Astrocyte of the cerebellum (primary cell): ENCODE measurements around the gene DFFA.

Experiments
- DNase-seq: peaks from one replicate; pipeline ENCODE4 v3.0.0-alpha.2; 2011; ENCODE audit warnings: low read depth
- H3K4me3 ChIP-seq: 2 replicates; pipeline ENCODE4 v1.5.1; 2011; ENCODE audit warnings: mild to moderate bottlenecking, low read depth, low read length, moderate library complexity
- in situ Hi-C: cut with HindIII; loops from 2 replicates; pipeline ENCODE4 v1.10.0; 2017; ENCODE audit warnings: low sequenced_read_pairs
- TF ChIP-seq, protein P1 (sequence below): IDR thresholded peaks from 2 replicates; pipeline ENCODE4 v1.5.1; 2012; ENCODE audit warnings: low read length, low read depth, moderate library complexity, mild to moderate bottlenecking; ENCODE audit errors: missing control alignments

Gene DFFA, protein sequence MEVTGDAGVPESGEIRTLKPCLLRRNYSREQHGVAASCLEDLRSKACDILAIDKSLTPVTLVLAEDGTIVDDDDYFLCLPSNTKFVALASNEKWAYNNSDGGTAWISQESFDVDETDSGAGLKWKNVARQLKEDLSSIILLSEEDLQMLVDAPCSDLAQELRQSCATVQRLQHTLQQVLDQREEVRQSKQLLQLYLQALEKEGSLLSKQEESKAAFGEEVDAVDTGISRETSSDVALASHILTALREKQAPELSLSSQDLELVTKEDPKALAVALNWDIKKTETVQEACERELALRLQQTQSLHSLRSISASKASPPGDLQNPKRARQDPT

DNA sequence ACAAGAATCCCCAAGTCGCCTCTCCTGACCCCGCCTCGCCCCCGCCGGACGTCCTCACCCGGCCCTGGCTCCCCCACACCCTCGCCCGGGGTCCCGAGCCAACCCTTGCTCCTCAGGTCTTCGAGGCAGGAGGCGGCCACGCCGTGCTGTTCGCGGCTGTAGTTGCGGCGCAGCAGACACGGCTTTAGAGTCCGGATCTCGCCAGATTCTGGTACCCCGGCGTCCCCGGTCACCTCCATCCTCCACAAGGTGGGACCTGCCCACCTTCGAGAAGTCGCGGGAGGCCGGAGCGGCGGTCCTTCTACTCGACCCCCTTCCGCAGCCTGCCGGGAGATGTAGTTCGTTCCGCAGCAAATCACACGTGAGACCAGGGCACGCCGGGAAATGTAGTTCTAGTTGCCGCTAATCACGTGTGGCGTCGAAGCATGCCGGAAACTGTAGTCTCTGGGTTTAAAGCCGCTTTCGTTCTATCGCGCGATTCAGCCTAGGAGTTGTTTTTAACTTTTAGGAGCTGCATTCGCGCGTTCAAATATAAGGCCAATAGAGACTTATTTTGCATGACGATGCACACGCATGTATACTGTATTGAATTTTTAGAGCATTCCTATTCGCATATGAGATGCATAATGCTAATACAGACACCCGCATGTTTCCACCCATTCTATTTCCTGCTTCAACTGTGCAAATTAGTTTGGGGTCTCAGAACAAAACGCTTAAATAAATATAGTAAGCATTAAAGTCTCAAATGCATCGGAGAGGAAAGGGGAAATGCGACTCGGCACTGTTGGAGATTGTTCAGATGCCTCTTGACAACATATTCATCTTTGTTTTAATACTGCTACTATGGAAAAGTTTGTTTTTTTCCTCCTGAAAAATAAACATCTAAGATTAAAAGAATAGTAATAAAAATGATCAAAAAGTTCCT lies at the start of gene DFFA:
DFFA (minus strand) TSS at position 310 of the 925 bp plus-strand sequence; CDS start at position 239, 71 bp downstream.
- peak within 1 kb of the TSS; percentile 79 for H3K4me3 ChIP-seq
- TF ChIP-seq, protein P1, sequence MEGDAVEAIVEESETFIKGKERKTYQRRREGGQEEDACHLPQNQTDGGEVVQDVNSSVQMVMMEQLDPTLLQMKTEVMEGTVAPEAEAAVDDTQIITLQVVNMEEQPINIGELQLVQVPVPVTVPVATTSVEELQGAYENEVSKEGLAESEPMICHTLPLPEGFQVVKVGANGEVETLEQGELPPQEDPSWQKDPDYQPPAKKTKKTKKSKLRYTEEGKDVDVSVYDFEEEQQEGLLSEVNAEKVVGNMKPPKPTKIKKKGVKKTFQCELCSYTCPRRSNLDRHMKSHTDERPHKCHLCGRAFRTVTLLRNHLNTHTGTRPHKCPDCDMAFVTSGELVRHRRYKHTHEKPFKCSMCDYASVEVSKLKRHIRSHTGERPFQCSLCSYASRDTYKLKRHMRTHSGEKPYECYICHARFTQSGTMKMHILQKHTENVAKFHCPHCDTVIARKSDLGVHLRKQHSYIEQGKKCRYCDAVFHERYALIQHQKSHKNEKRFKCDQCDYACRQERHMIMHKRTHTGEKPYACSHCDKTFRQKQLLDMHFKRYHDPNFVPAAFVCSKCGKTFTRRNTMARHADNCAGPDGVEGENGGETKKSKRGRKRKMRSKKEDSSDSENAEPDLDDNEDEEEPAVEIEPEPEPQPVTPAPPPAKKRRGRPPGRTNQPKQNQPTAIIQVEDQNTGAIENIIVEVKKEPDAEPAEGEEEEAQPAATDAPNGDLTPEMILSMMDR, result no peak
- DNase-seq, result peak; percentile 94
- in situ Hi-C loops, result no loop called here

DNA sequence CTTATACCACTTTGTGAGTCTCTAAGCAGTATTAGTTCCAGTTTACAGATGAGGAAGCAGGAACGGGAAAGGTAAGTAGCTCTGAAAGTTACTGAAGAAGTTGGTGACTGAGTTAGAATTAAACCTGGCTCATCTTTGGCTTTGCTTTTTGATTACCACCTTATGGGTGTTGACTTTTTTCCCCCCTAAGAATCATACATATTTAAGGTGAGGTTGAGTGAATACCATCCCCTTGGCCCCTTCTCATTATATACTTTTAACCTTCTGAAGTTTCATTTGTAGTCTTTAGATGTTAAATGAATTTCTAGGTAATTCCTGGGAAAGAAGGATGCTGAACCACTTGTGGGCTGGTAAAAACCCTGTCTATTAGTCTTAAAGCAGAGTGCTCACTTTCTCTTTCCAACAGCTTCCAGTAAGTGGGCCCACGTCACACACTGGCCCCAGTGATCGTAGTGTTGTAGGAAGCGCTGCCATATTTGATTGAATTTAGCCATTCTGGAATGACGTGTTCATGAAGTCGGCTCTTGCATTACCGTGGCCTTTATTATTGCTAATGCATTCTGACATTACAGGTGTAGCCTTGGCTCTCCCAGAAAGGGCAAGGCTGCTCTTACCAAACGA lies 49.3 kb upstream of the DFFA start:
- TF ChIP-seq, protein P1, result no peak
- in situ Hi-C loops, result loop anchor here (10.0 kb wide), 1 partner anchor 423 kb away; no protein-coding TSS in a partner anchor
- no peak for DNase-seq
- H3K4me3 ChIP-seq, result no peak overlapping the region

DNA sequence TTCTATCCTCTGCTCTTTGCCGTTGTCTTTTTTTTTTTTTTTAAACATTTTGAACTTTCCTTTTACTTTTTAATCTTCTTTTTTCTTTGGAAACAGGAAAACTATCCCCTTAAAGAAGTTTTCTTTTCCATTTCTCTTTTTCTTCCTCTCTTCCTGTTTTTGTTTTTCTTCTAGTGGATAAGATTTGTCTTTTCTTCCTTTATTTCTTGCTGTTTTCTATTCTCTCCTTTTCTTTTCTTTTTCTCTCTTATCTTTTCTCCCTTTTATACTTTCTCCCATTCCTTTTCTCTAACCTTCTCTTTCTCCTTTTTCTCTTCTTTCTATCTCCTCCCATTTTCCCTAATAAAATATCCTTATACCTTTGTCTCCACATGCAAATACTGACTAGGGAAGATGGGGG lies 48.6 kb upstream of the DFFA start:
- TF ChIP-seq, protein P1, result no peak
- no peak for DNase-seq

DNA sequence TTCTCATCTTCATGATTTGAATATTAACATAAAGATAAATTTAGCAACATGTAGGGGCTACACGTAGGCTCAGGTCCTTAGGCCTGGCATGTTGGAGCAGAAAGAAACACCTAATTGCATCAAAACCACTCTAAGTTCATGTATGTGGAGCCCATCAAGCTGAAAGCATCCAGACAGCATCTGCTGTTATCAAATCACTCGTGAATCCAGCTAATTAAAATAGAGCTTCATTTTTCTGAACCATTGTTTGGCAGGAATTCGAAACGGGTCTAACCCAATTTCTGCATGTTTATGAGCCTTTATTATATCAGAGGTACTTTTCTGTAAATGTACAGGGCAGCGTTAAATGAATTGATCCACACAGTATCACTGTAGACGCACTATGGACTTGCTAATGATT lies 48.2 kb upstream of the DFFA start:
- in situ Hi-C loops, result loop anchor here (10.0 kb wide), 1 partner anchor 424 kb away; no protein-coding TSS in a partner anchor
- TF ChIP-seq, protein P1, result no peak
- no peak for DNase-seq
- H3K4me3 ChIP-seq, result no peak overlapping the region

More for the DNA sequence above, 48.6 kb upstream of the DFFA start:
- in situ Hi-C loops, result loop anchor here (10.0 kb wide), 1 partner anchor 424 kb away; no protein-coding TSS in a partner anchor
- no peak overlapping the region for H3K4me3 ChIP-seq

DNA sequence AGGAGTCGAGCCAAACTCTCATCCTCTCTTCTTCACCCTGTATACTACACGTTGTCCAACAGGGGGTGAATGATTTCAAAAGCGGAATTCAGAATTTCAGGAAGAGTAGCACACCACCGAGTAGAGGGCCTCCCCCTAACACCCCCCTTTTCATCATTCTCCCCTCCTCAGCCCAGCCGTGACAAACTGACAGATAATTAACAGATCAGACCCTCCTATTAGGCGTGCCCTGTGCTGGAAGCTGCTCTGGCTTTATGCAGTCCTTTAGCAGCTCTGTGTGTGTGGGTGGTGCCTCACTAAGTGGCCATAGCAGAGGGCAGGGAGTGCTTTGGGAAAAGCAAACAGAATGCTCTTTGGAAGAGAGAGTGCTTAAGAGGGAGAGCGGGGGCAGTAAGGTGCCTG lies 46.7 kb upstream of the DFFA start:
- H3K4me3 ChIP-seq, result no peak overlapping the region
- in situ Hi-C loops, result no loop called here
- DNase-seq, result no peak
- TF ChIP-seq, protein P1, result peak; percentile 15

DNA sequence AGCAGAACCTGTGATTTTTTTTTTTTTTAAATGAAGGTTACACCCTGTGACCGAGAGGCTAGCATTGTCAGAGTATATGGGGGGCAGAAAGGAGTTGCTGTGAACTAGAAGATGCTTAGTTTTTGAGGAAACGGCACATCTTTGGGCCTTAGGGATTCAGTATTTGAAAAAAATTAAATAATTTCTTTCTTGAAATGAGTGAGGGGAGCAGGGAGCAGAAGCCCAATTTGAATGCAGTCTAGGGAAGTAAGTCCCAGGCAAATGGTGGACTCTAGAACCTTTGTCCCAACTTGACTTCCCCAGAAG lies 45.3 kb upstream of the DFFA start:
- H3K4me3 ChIP-seq, result no peak overlapping the region
- DNase-seq, result no peak
- in situ Hi-C loops, result no loop called here
- TF ChIP-seq, protein P1, result no peak
